NT2/D1 (cell line): ENCODE results near the gene RAB26.

Experiments
- DNase-seq: peaks from one replicate; pipeline ENCODE4 v3.0.0-alpha.2; 2011; ENCODE audit warnings: low read depth, low spot score
- H3K27me3 ChIP-seq: 2 replicates; pipeline ENCODE4 v1.6.0; 2011; ENCODE audit warnings: mild to moderate bottlenecking; ENCODE audit not compliant: insufficient read length, insufficient read depth
- H3K36me3 ChIP-seq: 2 replicates; pipeline ENCODE4 v1.6.1; 2011; ENCODE audit warnings: mild to moderate bottlenecking, low read length, mixed read lengths; ENCODE audit not compliant: insufficient read depth, insufficient read length
- H3K4me1 ChIP-seq: 2 replicates; pipeline ENCODE4 v1.5.1; 2011; ENCODE audit not compliant: insufficient read depth, insufficient read length
- H3K4me3 ChIP-seq: 2 replicates; pipeline ENCODE4 v1.5.1; 2011; ENCODE audit warnings: low read depth; ENCODE audit not compliant: insufficient read length
- H3K9ac ChIP-seq: 2 replicates; pipeline ENCODE4 v1.6.0; 2011; ENCODE audit warnings: low read depth; ENCODE audit not compliant: insufficient read length
- H3K9me3 ChIP-seq: 2 replicates; pipeline ENCODE4 v1.5.1; 2011; ENCODE audit warnings: mild to moderate bottlenecking, low read length; ENCODE audit not compliant: insufficient read depth
- SUZ12 ChIP-seq: IDR thresholded peaks from 2 replicates; pipeline ENCODE4 v1.6.1; 2011; ENCODE audit not compliant: insufficient read length, insufficient read depth; ENCODE audit errors: extremely low read depth
- YY1 ChIP-seq: IDR thresholded peaks from 2 replicates; pipeline ENCODE4 v1.6.1; 2011; ENCODE audit not compliant: insufficient read length, insufficient read depth
- ZNF274 ChIP-seq: IDR thresholded peaks from 2 replicates; pipeline ENCODE4 v1.6.1; 2011; ENCODE audit warnings: mild to moderate bottlenecking, low read depth, low read length

Gene RAB26

GRCh38 chr16:2177101-2177500 is 28.7 kb downstream of the RAB26 start:
- TF ChIP-seq YY1 = no peak
- TF ChIP-seq SUZ12 = no peak
- no peak for TF ChIP-seq ZNF274
- DNase-seq = no peak
- H3K9ac ChIP-seq = no peak overlapping the region
- no peaks in the 10 kb centered on the region for H3K27me3 ChIP-seq
- peaks cover 10% of the 10 kb centered on the region for H3K4me1 ChIP-seq
- H3K4me3 ChIP-seq = no peak overlapping the region
- H3K36me3 ChIP-seq = peaks cover 64% of the 10 kb centered on the region
- no peaks in the 10 kb centered on the region for H3K9me3 ChIP-seq

- Histone ChIP-seq H3K27me3 (no peaks in the 10 kb centered on the region), H3K9me3 (no peaks in the 10 kb centered on the region), H3K36me3 (peaks cover 65% of the 10 kb centered on the region), H3K4me1 (peaks cover 12% of the 10 kb centered on the region), H3K4me3 (no peak overlapping the region), H3K9ac (no peak overlapping the region)
- no peak for DNase-seq
- TF ChIP-seq ZNF274 (no peak), YY1 (no peak), SUZ12 (no peak)
These were observed 29.1 kb downstream of the RAB26 start for GRCh38 chr16:2177561-2177960.

GRCh38 chr16:2178321-2179106 is 30.1 kb downstream of the RAB26 start:
- Histone ChIP-seq H3K9me3 (no peaks in the 10 kb centered on the region), H3K27me3 (no peaks in the 10 kb centered on the region), H3K36me3 (peaks cover 60% of the 10 kb centered on the region), H3K4me1 (peaks cover 17% of the 10 kb centered on the region), H3K9ac (no peak overlapping the region), H3K4me3 (no peak overlapping the region)
- peak; percentile 71 for DNase-seq
- TF ChIP-seq YY1 (no peak), ZNF274 (no peak), SUZ12 (no peak)

GRCh38 chr16:2179107-2179501 is 30.7 kb downstream of the RAB26 start:
- Histone ChIP-seq H3K4me3 (no peak overlapping the region), H3K27me3 (no peaks in the 10 kb centered on the region), H3K9ac (no peak overlapping the region), H3K4me1 (peaks cover 17% of the 10 kb centered on the region), H3K36me3 (peaks cover 54% of the 10 kb centered on the region), H3K9me3 (no peaks in the 10 kb centered on the region)
- TF ChIP-seq ZNF274 = no peak
- no peak for TF ChIP-seq YY1
- TF ChIP-seq SUZ12 = no peak
- DNase-seq = no peak

GRCh38 chr16:2179576-2179975 is 31.2 kb downstream of the RAB26 start:
- H3K4me3 ChIP-seq = no peak overlapping the region
- no peak overlapping the region for H3K9ac ChIP-seq
- TF ChIP-seq SUZ12 = no peak
- TF ChIP-seq YY1 = no peak
- TF ChIP-seq ZNF274 = no peak
- no peak for DNase-seq
- H3K36me3 ChIP-seq = peaks cover 52% of the 10 kb centered on the region
- H3K27me3 ChIP-seq = no peaks in the 10 kb centered on the region
- H3K9me3 ChIP-seq = no peaks in the 10 kb centered on the region
- H3K4me1 ChIP-seq = peaks cover 17% of the 10 kb centered on the region

- peaks cover 43% of the 10 kb centered on the region for H3K36me3 ChIP-seq
- no peak overlapping the region for H3K9ac ChIP-seq
- H3K4me3 ChIP-seq = no peak overlapping the region
- no peaks in the 10 kb centered on the region for H3K9me3 ChIP-seq
- no peak for TF ChIP-seq SUZ12
- no peak for TF ChIP-seq YY1
- TF ChIP-seq ZNF274 = no peak
- DNase-seq = no peak
- H3K27me3 ChIP-seq = no peaks in the 10 kb centered on the region
- peaks cover 17% of the 10 kb centered on the region for H3K4me1 ChIP-seq
These were observed 32.0 kb downstream of the RAB26 start for GRCh38 chr16:2180461-2180860.

GRCh38 chr16:2180962-2181923 is 32.8 kb downstream of the RAB26 start:
- TF ChIP-seq SUZ12 = no peak
- TF ChIP-seq ZNF274 = no peak
- TF ChIP-seq YY1 = no peak

More at GRCh38 chr16:2180962-2181923, 32.8 kb downstream of the RAB26 start:
- H3K36me3 ChIP-seq = peaks cover 35% of the 10 kb centered on the region
- H3K9ac ChIP-seq = peak overlapping the region; percentile 32
- peaks cover 18% of the 10 kb centered on the region for H3K4me1 ChIP-seq
- no peaks in the 10 kb centered on the region for H3K27me3 ChIP-seq
- no peak for DNase-seq
- no peaks in the 10 kb centered on the region for H3K9me3 ChIP-seq
- H3K4me3 ChIP-seq = no peak overlapping the region
